ENCODE results near the gene U2AF2.

DNA sequence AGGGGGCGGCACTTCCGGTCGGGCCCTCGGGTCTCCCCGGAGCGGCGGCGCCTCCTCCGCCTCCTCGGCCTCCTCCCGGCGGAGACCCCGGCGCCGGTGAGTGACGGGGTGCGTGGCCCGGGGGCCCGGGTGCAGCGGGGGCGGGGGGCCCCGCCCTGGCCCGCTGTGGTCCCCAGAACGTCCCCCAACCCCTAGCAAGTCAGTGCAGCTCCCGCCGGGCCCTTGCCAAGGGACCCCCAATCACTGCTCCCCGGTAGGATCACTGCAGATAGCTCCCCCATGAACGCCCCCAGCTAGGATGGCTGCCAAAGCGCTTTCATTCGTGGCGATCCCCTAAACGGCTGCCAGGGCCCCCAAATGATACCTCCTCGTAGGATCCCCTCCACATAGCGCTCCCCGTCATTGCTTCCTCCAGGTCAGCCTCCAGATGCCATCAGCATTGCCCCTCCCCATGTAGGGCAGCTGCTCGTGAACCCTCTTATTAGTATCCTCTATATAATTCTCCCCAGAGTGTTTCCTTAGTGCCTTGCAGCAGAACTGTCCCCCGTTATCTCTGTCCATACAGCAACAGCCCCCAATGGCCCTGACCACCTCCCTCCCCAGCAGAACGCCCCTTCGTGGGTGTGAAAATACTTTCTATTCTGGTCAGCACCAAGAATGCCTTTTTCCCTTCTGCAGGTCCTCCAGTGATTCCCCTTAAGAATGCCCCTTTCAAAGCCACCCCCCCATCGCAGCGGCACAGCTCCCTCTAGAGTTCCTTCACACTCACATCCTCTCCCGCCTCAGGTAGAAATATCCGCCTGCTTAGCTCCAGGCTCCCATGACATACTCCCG lies 49.0 kb upstream of the U2AF2 start, which contains the start of gene ZNF865:
- TF ChIP-seq POLR2A (IDR thresholded peaks at IDR 0.05) = peak in 1 of 2 donors; percentile 15
- TF ChIP-seq, protein P1, sequence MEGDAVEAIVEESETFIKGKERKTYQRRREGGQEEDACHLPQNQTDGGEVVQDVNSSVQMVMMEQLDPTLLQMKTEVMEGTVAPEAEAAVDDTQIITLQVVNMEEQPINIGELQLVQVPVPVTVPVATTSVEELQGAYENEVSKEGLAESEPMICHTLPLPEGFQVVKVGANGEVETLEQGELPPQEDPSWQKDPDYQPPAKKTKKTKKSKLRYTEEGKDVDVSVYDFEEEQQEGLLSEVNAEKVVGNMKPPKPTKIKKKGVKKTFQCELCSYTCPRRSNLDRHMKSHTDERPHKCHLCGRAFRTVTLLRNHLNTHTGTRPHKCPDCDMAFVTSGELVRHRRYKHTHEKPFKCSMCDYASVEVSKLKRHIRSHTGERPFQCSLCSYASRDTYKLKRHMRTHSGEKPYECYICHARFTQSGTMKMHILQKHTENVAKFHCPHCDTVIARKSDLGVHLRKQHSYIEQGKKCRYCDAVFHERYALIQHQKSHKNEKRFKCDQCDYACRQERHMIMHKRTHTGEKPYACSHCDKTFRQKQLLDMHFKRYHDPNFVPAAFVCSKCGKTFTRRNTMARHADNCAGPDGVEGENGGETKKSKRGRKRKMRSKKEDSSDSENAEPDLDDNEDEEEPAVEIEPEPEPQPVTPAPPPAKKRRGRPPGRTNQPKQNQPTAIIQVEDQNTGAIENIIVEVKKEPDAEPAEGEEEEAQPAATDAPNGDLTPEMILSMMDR (IDR thresholded peaks at IDR 0.05) = peak; percentile 21 to 80 (median 72)

Measured in Peyer's patch (tissue), 4 donors.